GM10266 (cell line): ENCODE data around the gene ADAMTS2.
"Not testable (repeated sequence)": the region's sequence is repeated elsewhere in the genome, so short reads cannot be mapped to it uniquely, and the experiment has no call there.

ENCODE experiments used
- DNase-seq: peaks from one replicate; pipeline ENCODE4 v3.0.0; 2012; ENCODE audit errors: extremely low spot score
- TF ChIP-seq, protein P1 (sequence below): IDR thresholded peaks from 2 replicates; pipeline ENCODE4 v1.5.1; 2012; ENCODE audit warnings: mild to moderate bottlenecking, low read depth; ENCODE audit not compliant: control insufficient read depth, insufficient read depth; ENCODE audit errors: missing control alignments

ADAMTS2 gene

GRCh38 chr5:179219661-179220620 is 125.3 kb downstream of the ADAMTS2 start:
- TF ChIP-seq, protein P1, sequence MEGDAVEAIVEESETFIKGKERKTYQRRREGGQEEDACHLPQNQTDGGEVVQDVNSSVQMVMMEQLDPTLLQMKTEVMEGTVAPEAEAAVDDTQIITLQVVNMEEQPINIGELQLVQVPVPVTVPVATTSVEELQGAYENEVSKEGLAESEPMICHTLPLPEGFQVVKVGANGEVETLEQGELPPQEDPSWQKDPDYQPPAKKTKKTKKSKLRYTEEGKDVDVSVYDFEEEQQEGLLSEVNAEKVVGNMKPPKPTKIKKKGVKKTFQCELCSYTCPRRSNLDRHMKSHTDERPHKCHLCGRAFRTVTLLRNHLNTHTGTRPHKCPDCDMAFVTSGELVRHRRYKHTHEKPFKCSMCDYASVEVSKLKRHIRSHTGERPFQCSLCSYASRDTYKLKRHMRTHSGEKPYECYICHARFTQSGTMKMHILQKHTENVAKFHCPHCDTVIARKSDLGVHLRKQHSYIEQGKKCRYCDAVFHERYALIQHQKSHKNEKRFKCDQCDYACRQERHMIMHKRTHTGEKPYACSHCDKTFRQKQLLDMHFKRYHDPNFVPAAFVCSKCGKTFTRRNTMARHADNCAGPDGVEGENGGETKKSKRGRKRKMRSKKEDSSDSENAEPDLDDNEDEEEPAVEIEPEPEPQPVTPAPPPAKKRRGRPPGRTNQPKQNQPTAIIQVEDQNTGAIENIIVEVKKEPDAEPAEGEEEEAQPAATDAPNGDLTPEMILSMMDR: no peak
- no peak for DNase-seq

- DNase-seq: no peak
- TF ChIP-seq, protein P1: no peak
Measured at GRCh38 chr5:179218943-179219330, 126.3 kb downstream of the ADAMTS2 start.

GRCh38 chr5:179217956-179218942 is 127.0 kb downstream of the ADAMTS2 start:
- TF ChIP-seq, protein P1: no peak
- DNase-seq: no peak

- TF ChIP-seq, protein P1: no peak
Measured at GRCh38 chr5:179217356-179217755, 127.9 kb downstream of the ADAMTS2 start.

DNA sequence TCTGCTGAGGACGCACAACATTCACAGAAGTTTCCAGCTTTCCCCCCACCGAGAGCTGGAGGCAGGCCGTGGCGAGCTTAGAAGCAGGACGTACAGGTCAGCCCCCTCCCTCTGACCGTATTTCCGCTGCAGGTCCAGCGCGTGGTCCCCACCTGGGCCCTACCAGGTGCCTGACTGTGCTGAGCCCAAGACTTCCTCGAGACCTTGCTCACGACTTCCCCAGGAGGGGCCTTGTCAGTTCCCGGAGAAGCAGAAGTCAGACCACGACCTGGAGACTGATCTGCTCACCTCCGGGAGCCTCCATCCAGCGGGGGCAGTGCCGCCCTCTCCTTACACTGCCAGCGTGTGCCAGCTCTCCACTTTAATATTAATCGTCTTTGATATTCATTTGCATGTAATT is 128.9 kb downstream of the ADAMTS2 start:
- not testable (repeated sequence) for DNase-seq

More at GRCh38 chr5:179217356-179217755, 127.9 kb downstream of the ADAMTS2 start:
- DNase-seq: no peak

DNA sequence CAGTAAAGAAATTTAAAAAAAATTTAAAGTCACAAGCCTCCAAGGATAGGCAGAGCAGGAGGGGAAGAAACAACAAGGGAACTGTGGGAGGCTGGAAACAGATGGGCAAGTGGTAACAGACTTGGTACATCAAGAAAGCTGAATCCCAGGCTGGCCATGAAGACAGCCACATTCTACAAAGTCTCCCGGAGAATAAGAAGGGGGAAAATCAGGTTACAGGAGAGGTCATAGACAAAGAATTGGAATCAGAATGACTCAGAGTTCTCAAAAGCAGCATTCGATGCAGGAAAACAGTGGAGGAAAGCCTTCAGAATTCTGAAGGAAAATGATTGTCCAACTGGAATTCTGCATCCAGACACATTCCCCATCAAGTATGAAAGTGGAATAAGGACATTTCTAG is 129.7 kb downstream of the ADAMTS2 start:
- DNase-seq: no peak
- TF ChIP-seq, protein P1: no peak

- no peak for DNase-seq
- TF ChIP-seq, protein P1: no peak
Measured at GRCh38 chr5:179214678-179215077, 130.6 kb downstream of the ADAMTS2 start.
